NCI-H510A (cell line): Measurements from ENCODE around the gene BMS1.
"Not testable (repeated sequence)": the region's sequence is repeated elsewhere in the genome, so short reads cannot be mapped to it uniquely, and the experiment has no call there.

Experiments used
- DNase-seq: peaks from one replicate; lab custom pipeline; 2025; lab: John Stamatoyannopoulos, UW

BMS1 gene

DNA sequence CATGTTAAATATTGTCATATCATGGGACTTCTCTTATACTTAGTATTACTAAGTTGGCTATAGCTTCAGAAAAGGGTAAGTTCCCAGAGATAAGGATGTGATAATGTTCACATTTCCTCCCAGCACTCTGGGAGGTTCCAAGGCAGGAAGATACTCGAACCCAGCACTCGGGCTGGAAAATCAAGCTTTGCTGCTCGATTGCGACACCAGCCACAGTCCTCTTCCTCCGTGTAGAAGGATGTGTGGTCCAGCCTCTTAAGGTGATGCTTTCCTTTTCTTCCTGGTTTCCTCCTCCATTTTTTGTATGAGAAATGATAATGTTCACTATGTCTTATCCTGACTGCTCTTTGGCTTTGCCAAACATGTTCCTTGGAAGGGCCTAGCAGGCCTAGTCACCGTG, 3.2 kb downstream of the BMS1 start:
- no peak for DNase-seq

DNA sequence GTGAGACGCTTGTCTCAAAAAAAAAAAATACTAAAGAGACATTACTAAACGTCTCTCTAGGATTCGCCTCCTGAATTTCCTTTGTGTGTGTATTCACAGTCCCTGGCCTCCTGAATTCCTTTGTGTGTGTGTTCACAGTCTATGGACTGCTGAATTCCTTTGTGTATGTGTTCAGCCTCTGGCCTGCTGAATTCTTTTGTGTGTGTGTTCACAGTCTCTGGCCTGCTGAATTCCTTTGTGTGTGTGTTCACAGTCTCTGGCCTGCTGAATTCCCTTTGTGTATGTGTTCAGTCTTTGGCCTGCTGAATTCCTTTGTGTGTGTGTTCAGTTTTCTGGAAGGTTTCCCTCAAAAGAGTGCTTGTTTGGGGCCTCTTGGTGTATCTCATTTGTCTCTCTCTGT, 8.2 kb downstream of the BMS1 start:
- DNase-seq = no peak

DNA sequence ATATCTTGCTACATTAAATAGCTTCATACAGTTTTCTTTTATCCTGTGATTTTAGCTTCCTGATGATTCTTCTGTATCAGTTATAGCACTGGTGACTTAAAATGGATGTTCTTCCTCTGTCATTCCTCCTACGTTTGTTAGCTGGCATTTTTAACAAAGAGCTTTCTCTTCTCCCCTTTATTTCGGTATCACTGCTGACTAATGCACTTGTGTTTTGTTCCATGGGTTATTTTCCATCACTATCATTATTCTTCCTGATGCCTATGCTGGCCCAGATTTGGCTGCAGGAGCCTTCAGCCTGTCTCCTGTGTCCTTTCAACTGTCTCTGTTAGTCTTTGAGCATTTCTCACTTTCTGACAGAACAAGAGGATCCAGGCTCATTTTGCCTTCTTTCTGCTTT, 13.1 kb downstream of the BMS1 start:
- DNase-seq = no peak

DNA sequence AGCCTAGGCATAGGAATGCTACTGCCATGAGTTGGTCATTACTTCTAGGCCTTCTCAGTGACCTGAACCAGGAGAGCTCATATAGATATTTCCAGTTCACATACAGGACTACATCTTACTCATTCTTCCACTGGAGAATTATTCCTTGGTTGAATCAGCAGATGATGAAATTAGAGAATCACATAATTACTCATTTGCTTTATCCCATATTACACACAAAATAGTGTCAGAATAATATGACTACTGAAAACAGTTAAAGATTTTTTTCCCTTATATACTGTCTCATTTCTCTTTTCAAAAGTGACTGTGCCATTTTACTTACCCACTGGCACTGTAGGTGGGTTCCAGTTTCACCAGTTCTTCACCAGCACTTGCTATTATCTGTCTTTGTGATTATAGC, 18.5 kb downstream of the BMS1 start:
- no peak for DNase-seq

DNA sequence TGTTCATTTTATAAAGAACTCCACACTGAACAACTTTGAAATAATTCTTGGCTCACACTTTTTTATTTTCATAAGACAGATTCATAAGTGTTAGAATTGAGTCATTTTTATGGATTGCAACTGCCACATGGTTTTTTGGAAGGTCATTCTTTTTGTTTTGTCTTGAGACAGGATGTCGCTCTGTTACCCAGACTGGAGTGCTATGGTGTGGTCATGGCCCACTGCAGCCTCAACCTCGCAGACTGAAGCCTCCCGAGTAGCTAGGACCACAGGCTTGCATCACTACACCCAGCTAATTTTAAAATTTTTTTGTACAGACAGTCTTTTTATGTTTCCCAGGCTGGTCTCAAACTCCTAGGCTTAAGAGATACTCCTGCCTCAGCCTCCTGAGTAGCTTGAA, 20.3 kb downstream of the BMS1 start:
- no peak for DNase-seq

DNA sequence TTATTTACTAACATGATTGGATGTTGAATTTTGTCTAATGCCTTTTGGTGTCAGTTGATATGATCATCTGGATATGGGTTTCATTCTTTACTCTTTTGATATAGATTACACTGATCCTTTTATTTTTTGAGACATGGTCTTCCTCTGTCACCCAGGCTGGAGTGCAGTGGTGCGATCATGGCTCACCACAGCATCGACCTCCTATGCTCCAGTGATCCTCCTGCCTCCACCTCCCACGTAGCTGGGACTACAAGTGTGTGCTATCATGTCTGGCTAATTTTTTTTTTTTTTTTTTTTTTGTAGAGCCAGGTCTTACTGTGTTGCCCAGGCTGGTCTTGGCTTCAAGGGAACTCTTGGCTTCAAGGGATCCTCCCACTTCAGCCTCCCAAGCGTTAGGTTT, 27.1 kb downstream of the BMS1 start:
- no peak for DNase-seq

DNA sequence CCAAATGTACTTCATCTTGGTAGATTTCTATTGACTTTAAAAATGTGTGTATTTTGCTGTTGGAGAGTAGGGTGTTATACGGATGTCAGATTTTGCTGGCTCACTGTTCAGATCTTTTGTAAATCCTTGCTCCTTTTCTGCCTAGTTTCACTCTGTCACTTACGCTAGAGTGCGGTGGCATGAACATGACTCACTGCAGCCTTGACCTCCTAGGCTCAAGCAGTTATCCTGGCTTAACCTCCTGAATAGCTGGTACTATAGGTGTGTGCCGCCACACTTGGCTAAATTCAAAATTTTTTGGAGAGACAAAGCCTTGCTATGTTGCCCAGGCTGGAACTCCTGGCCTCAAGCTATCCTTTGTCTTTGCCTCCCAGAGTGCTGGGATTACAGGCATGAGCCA, 29.4 kb downstream of the BMS1 start:
- DNase-seq = no peak

DNA sequence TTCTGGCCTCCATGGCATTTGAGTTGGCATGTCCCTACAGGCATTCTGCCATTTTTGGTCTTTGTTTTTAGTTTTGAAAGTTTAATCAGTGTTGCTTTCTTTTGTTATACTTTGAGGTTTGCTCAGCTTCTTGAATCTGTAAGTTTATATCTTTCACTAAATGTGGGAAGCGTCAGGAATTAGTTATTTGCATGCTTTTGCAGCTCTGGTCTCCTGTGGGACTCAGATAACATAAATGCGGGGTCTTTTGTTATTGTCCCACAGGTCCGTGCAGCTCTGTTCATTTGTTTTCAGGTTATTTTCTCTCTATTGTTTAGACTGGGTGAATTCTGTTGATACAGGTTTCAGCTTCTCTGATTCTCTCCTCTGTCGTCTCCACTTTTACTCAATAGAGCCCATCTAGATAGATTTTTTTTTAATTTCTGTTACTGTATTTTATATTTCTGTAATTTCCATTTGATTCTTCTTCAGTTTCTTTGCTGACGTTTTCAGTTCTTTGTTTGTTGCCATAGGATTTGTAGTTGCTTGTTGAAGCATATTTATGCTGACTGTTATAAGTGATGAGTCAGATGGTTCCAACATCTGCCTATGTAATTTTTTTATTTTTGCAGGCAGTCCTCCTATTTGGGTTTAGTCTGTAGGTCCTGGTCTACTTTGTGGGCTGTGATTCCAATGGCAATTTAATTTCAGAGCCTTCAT, 31.5 kb downstream of the BMS1 start:
- not testable (repeated sequence) for DNase-seq

DNA sequence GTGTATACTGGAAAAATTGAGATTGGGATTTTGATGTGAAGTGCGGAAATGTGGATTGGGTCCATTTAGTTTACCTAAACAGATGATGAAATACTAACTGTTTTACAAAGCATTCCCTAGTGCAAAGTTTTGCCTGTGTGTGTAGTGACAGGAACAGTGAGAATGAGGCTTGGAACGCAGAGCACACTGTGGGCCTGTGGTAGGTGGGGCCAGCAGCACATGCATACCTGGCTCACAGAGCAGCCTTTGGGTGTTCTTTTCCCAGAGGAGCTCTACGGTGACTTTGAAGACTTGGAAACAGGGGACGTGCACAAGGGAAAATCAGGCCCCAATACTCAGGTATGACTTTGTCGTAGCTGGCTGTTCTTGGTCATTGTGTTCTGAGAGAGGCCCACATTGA, 33.7 kb downstream of the BMS1 start:
- not testable (repeated sequence) for DNase-seq

DNA sequence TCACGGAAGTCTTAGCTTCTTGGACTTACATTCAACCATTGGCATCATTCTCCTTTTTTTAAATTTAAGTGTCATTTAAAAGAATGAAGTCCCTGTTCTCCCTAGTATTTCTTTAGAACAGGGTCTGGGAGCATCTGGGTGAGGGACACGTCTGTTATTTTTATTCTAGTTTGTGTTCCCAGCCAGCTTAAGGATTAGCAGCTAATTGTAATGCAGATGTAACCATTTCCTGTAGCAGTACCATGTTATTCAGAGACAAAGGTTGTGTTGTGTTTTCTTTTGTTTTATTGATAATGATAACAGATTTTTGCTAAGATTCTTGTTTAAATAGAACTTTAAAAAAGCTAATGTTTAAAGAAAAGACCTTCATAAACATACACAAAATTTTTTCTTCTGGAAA, 34.3 kb downstream of the BMS1 start:
- DNase-seq = no peak

DNA sequence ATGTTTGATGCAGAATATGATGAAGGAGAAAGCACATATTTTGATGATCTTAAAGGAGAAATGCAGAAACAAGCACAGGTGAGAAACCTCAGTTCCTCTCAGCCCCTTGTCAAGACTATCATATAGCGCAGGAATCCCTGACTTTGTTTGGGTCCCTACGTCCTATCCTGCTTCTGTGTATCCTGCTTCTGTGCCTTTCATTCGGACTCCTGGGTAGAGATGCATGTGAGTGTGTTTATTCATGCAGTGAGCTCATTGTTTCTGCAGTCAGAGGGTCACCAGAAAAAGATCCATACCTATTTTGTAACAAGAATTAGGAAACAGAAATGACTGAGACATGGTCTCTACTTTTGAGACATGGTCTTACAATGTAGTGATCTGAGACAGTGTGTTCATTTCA, 34.8 kb downstream of the BMS1 start:
- DNase-seq = not testable (repeated sequence)

DNA sequence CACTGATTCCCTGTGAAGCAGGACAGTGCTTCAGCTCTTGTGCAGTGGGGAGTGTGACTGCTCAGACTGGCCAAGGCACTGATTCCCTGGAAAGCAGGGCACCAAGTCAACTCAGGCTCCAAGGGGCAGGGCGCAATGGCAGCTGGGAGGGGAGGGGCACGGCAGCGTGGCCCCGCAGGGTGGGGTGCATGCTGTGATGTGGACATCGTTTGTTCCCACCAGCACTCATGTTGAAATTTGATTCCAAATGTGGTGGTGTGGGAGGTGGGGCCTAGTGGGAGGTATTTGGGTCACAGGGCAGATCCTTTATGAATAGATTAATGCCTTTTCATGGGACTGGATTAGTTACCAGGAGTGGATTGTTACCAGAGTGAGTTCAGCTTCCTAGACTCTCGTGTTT, 44.2 kb downstream of the BMS1 start:
- DNase-seq = not testable (repeated sequence)

DNA sequence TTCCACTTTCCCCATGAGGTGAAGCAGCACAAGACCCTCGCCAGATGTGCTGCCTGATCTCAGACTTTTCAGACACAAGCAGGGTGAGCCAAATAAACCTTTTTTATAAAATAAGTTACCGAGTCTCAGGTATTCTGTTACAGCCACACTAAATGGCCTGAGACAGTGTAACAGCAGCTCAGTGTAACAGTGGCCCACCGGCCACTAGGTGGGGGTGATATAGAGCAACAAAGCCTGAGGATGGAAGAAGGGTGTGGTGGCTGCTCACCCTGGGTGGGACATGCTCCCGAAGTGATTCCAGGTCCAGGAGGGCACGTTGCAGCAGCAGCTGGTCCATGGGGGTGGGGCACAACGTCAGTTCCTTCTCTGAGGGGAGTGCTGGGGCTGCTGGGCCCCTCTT, 44.6 kb downstream of the BMS1 start:
- DNase-seq = no peak

DNA sequence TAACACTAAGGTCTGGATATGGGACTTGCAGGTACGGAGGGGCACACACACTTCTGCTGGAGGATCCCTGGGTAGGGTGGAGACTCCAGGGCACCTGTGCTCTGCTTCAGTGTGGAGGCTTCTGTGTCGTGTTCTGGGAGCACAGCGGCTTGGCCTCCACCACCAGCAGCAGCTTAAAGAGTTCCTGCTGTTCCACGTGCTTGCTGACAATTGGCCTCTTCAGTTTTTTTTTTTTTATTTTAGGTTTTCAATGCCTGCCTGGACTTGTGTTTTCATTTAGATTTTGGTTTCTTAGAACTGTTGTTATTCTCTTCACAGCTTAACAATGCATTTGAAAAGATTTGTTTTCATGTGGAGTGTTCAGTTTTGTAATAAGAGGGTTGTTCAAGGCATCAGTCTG, 45.8 kb downstream of the BMS1 start:
- DNase-seq = not testable (repeated sequence)

DNA sequence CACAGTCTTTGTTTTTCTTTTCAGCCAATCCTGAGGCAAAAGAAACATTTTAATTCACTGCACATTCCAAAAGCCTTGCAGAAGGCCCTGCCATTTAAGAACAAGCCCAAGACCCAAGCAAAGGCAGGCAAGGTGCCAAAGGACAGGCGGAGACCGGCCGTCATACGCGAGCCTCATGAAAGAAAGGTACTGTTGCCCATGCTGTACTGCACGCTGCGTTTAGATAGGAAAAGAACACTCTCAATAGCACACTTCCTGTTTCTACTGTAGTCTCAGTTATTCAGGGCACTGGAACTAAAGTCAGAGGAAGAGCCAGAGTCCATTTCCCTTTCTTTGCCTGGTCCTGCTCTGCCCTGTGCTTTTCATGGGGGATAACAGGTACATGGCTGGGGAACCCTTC, 47.6 kb downstream of the BMS1 start:
- no peak for DNase-seq

DNA sequence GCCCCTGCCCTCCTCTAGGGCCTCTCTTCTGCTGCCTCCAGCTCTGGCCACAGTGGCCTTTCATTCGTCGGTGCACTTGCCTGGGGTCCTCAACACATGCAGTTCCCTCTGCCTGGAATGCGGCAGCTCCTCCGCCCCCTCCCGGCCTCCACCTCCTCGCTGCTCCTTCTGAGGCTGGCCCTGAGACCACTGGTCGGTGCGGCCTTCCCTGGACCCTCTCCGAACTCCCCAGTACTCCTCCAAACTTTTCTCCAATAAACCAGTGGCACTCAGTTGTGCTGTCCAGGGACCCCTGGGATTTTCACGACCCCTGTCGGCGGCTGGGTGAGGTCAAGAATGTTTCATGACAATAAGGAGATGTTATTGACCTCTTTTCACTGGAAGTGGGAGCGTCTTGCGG, 53.5 kb downstream of the BMS1 start:
- no peak for DNase-seq

DNA sequence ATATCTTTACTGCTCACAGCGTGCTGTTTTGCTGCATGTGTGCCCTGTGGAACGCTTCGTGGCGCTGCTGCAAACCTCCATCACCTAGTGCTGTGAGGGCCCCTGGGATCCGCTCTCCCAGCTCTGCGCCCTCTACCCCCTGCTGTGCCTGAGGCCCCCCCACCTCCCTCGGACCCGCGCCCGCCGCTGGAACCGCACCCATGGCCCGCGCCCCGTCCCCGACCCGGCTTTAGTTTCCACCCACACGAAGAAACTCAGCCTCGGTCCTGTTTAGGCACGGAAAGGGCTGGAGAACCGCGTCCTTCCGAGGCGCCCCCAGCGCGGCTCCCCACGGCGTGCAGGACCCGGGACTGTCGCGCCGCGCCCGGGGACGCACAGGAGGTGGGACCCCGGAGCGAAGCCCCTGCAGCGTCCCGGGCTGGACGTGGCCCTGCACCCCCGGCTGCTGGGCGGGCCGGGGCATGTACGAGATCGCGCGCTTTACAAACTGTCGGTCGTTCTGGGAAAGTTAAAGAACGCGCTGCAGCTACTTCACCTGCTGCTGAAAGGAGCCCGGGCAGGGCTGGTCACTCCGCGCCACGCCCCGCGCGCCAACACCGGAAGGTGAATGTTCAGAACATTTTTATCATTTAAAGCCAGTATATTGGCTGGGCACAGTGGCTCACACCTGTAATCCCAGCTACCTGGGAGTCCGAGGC, 54.3 kb downstream of the BMS1 start:
- DNase-seq = no peak

DNA sequence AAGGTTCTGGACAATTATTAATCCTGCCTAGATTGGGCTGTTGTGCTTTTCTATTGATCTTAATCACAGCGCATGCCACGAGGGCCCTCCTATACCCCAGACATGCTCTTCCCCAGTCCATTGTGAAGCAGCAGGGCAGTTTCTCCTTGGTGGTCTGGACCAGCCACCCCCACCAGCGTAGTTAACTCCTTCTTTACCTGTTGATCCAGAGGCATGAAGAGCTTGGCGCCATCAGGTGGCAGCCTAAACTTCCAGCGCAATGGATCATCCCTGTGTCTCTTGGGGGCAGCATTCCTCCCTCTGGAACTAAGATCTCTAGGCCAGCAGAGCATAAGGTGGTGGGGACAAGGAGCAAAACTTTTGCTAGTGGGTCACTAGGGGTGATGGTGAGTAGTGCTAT, 62.2 kb downstream of the BMS1 start:
- not testable (repeated sequence) for DNase-seq

DNA sequence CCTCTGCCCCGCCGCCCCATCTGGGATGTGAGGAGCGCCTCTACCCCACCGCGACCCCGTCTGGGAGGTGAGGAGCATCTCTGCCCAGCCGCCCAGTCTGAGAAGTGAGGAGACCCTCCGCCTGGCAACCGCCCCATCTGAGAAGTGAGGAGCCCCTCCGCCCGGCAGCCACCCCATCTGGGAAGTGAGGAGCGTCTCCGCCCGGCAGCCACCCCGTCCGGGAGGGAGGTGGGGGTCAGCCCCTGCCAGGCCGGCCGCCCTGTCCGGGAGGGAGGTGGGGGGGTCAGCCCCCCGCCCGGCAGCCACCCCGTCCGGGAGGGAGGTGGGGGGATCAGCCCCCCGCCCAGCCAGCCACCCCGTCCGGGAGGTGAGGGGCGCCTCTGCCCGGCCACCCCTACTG, 64.7 kb downstream of the BMS1 start:
- not testable (repeated sequence) for DNase-seq

DNA sequence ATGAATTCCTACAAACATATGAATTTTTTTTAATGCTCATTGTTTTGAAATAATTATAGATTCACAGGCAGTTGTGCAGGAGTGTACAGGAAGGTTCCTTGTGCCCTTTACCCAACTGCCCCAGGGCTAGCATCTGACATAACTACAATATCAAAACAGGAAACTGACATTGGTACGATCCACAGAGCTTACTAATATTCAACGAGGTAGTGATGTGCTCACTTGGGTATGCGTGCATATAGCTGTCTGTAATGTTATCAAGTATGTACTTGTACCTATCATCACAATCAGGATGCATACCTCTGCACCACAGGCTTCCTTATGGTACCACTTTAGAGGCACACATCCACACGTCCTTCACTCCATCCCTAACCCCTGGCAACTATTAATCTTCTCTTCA, 68.3 kb downstream of the BMS1 start:
- no peak for DNase-seq

DNA sequence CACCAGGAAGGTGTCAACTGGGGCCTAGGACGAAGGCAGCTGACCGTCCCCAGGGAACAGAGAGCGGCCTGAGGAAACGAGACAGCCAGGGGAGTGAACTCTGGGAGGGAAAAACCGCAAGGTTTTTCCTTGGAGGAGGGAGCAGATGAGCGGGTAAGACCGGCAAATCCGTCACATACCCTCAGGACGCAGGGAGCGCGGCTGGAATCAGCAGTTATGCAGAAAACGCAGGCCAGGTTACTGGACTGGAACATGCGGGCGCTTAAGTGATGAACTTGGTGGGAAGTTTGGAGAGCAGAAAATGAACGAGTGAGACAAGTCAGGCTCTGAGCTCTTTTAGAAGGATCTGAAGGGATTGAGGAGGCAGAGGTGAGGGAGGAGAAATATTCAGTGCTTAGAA, 76.7 kb downstream of the BMS1 start:
- DNase-seq = no peak

DNA sequence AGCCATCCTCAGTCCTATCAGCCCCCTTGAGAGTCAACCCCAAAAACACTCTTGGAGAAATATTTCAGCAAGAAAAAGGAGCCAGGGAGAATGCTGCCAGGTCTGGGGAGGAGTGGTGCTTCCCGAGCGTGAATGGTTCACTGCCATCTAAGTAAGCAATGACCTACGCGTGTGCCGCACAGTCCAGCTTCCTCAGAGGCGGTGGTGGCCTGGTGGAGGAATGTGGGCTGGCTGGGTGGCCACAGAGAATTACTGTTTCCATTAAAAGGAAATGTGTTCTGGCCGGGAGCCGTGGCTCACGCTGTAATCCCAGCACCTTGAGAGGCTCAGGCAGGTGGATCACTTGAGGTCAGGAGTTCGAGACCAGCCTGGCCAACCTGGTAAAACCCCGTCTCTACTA, 77.4 kb downstream of the BMS1 start:
- DNase-seq = not testable (repeated sequence)

DNA sequence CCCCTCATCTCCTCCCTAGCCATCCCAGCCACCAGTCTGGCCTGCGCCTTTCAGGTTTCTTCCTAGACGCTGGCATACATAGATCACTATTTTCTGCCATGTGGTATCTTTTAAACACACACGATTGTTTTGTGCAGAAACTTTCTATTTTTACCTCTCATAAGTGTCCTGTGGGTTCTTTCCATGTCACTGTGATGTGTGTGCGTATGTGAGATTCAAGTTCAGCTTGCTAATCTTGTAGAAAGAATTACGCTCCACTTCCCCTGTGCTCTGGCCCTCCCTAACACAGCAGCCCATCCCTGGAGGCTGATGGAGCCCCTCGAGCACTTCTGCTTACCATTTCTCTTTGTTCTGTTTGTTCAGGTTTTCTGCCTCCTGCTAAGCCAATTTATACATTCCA, 80.2 kb downstream of the BMS1 start:
- not testable (repeated sequence) for DNase-seq

DNA sequence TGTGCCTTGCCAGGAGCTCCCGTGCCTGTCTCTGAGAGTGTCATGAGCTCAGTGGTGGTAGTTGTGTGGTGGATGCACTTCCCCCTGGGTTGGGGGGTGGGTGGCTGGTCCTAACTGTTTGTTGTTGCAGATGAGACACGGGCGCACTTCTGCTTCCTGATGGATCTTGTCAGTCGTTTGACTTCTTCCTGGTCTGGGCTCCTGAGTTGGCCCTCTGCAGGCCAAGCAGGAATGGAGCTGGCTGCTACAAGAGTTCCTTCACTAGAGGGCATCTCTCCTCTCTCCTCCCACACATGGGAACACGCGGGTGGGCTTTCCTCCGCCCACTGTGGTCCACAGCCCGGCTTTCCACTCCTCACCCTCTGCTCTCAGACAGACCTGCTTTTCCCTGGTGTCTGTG, 82.0 kb downstream of the BMS1 start:
- DNase-seq = no peak
